ENCODE measurements around the gene SGTA. TPM values are rescaled to one million over a fixed set of nuclear protein-coding genes. Genes with fewer than 3 reads are reported as not detected.

Gene SGTA
- total and polyA plus RNA-seq, 9 of the 15 experiments (the other 6 are each of a cell fraction or from before 2014, with no cell fraction given): 1.4 to 110 (median 49.9) TPM

GRCh38 chr19:2824129-2824528 lies 41.1 kb upstream of the SGTA start:
- H3K27me3 ChIP-seq (ENCODE audit: control insufficient read depth in 2 of 2, insufficient read depth in 2 of 2, low read length in 2 of 2): no peaks in the 10 kb centered on the region
- no peak overlapping the region for H3K4me3 ChIP-seq
- POLR2A ChIA-PET: interaction anchor here (0.6 to 1.2 kb wide), 3 partner anchors 14 to 478 kb away, joined by 3 to 5 read pairs (median 3); no protein-coding TSS in a partner anchor
- intact Hi-C loops (cut with micrococcal nuclease): no loop called here
- no TSS peak for BruUV-seq (replicated peaks)
- no peak for FAIRE-seq
- no peak overlapping the region for H2AFZ ChIP-seq (ENCODE audit: low read depth, low read length)
- in situ Hi-C loops (cut with MboI): no loop called here
- TF ChIP-seq RBFOX2 (IDR thresholded peaks at IDR 0.05; ENCODE audit: low read depth, low read length): 0 out of 2 replicates have a peak, but pooled peaks have one; percentile 27
- no peak for TF ChIP-seq SIX5 (IDR thresholded peaks at IDR 0.05; ENCODE audit: borderline replicate concordance in 1 of 2, insufficient read depth in 1 of 2, low read depth in 1 of 2, low read length in 2 of 2)
- 0 out of 2 replicates have a peak, but pooled peaks have one; percentile 14 for TF ChIP-seq POLR2G (IDR thresholded peaks at IDR 0.05; ENCODE audit: low read depth, low read length)
- TF ChIP-seq ID3 (CRISPR knock-in tag; IDR thresholded peaks at IDR 0.05): no peak
- TF ChIP-seq ID3 (tag; IDR thresholded peaks at IDR 0.05): no peak
- peak overlapping the region in 1 of 2 experiments; percentile 46; a peak in 1 of 4 replicates for H3K9ac ChIP-seq (ENCODE audit: insufficient read depth in 1 of 2, low read depth in 2 of 2, low read length in 2 of 2)
- H3K79me2 ChIP-seq (ENCODE audit: control insufficient read depth, insufficient read depth, low read length): peaks cover 7% of the 10 kb centered on the region
- DNase-seq (ENCODE audit: extremely low read depth in 1 of 4, low spot score in 3 of 4): peak in 1 of 4 experiments; percentile 1
- peaks cover 0 to 15% of the 10 kb centered on the region in 2 experiments; a peak in 3 of 5 replicates for H3K4me1 ChIP-seq (replicated peaks in 1 of 2; ENCODE audit: control insufficient read depth in 2 of 2, insufficient read depth in 2 of 2, low read length in 2 of 2)
- no peak for ATAC-seq
- no peaks in the 10 kb centered on the region for H4K20me1 ChIP-seq (replicated peaks; ENCODE audit: control insufficient read depth, insufficient read depth, low read length)
- H3K9me1 ChIP-seq (ENCODE audit: control insufficient read depth, insufficient read depth, low read length): no peaks in the 10 kb centered on the region
- H3K27ac ChIP-seq (ENCODE audit: extremely low read depth, low read depth, low read length): no peak overlapping the region
- no peak overlapping the region for H3K4me2 ChIP-seq (ENCODE audit: insufficient read depth, low read length)
- no peaks in the 10 kb centered on the region for H3K36me3 ChIP-seq (ENCODE audit: control insufficient read depth, insufficient read depth, low read length)
- CTCF ChIA-PET (ENCODE audit: low intra/inter-chr PET ratio): no interaction called here
- WGBS (ENCODE audit: insufficient coverage, low coverage, missing lambda C conversion rate): 47% methylated on average over 6 of the region's 8 CpGs
- peaks cover 4% of the 10 kb centered on the region for H3K9me3 ChIP-seq (replicated peaks; ENCODE audit: control insufficient read depth, insufficient read depth, low read depth, low read length)

Data from K562 (cell line).